ENCODE results near the gene KRTCAP3. TPM values are rescaled to one million over a fixed set of nuclear protein-coding genes. Genes with fewer than 3 reads are reported as not detected.
A peak's percentile ranks its signal among the peaks of the same experiment; 100 is the strongest.

The KRTCAP3 gene
- polyA plus RNA-seq, 1 donor (not counting 4 experiments of a cell fraction or from before 2014, with no cell fraction given): 14.7 TPM

DNA sequence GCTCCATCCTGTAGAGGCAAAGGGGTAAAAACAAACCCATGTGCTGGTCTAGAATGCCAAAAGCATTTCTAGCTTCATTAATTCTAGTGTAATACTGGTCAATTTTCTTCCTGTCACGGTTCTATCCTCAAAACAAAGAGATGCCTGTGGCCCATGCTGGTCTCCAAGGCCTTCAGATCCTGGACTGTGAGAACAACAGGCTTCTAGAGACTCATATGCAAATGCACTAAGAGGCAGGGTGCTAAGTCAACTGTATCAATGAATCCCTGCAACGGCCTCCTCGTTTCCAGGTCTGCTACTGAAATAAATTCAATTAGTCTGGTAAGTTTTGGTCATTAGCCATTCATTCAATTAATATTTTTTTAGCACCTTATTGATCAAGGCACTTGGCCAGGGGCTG is 43.3 kb downstream of the KRTCAP3 start:
- Histone ChIP-seq H3K9me3 (ENCODE audit: control insufficient read depth, low read depth, low read length) (no peaks in the 10 kb centered on the region), H3K79me2 (ENCODE audit: control insufficient read depth, insufficient read depth, low read length) (no peaks in the 10 kb centered on the region), H3K9me1 (ENCODE audit: control insufficient read depth, extremely low read depth, insufficient read depth, low read length) (no peaks in the 10 kb centered on the region), H3K36me3 (ENCODE audit: control insufficient read depth in 2 of 2, extremely low read depth in 1 of 2, insufficient read depth in 2 of 2, low read length in 2 of 2) (peaks cover 0 to 12% of the 10 kb centered on the region in 2 experiments), H3K27ac (ENCODE audit: control insufficient read depth, insufficient read depth, low read length) (no peak overlapping the region), H3K4me1 (ENCODE audit: control insufficient read depth, extremely low read depth, insufficient read depth, low read length) (peaks cover 13% of the 10 kb centered on the region), H2AFZ (ENCODE audit: control insufficient read depth, low read length) (no peak overlapping the region), H3K9ac (ENCODE audit: control insufficient read depth, extremely low read depth, insufficient read depth, low read length) (no peak overlapping the region), H4K20me1 (ENCODE audit: control insufficient read depth, extremely low read depth, insufficient read depth, low read length) (no peaks in the 10 kb centered on the region), H3K27me3 (ENCODE audit: control insufficient read depth, extremely low read depth, insufficient read depth, low read length) (no peaks in the 10 kb centered on the region), H3K4me2 (ENCODE audit: control insufficient read depth, extremely low read depth, insufficient read depth, low read depth, low read length) (no peak overlapping the region), H3K4me3 (ENCODE audit: control insufficient read depth in 2 of 3, extremely low read depth in 1 of 3, insufficient read depth in 2 of 3, low read depth in 1 of 3, low read length in 3 of 3) (no peak overlapping the region)
- dilution Hi-C loops (cut with MboI; ENCODE audit: extremely low pct_ligation_motif_present, low sequenced_read_pairs): no loop called here
- no peak for TF ChIP-seq EZH2 (IDR thresholded peaks at IDR 0.05; ENCODE audit: low read length)
- TF ChIP-seq, protein P1, sequence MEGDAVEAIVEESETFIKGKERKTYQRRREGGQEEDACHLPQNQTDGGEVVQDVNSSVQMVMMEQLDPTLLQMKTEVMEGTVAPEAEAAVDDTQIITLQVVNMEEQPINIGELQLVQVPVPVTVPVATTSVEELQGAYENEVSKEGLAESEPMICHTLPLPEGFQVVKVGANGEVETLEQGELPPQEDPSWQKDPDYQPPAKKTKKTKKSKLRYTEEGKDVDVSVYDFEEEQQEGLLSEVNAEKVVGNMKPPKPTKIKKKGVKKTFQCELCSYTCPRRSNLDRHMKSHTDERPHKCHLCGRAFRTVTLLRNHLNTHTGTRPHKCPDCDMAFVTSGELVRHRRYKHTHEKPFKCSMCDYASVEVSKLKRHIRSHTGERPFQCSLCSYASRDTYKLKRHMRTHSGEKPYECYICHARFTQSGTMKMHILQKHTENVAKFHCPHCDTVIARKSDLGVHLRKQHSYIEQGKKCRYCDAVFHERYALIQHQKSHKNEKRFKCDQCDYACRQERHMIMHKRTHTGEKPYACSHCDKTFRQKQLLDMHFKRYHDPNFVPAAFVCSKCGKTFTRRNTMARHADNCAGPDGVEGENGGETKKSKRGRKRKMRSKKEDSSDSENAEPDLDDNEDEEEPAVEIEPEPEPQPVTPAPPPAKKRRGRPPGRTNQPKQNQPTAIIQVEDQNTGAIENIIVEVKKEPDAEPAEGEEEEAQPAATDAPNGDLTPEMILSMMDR (optimal IDR thresholded peaks at IDR 0.05 in 1 of 3, IDR thresholded peaks at IDR 0.05 in 1 of 3, conservative IDR thresholded peaks at IDR 0.05 in 1 of 3; ENCODE audit: extremely low read depth in 1 of 3, insufficient read depth in 2 of 3, low read length in 3 of 3): no peak
- FAIRE-seq (no peak), DNase-seq (ENCODE audit: low read depth, low spot score) (no peak)

DNA sequence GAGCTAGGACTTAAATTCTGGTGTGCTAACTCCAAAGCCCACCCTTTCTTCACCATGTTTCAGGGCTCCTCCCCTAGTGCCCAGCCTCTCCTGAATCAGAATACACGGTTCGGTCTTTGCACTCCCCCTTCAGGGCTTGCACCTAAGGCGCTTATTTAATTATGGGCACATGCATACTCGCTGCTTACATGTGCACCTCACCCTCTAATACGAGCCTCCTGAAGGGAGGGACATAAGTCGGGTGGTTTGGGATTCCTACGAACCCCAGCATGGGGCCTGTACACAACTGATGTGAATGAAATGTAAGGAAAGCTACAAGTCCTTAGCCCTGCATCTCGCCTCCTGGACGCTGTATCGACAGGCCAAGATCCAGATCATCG is 46.9 kb downstream of the KRTCAP3 start:
- peak overlapping the region; percentile 82 for H3K9ac ChIP-seq (ENCODE audit: control insufficient read depth, extremely low read depth, insufficient read depth, low read length)
- no peaks in the 10 kb centered on the region for H3K9me1 ChIP-seq (ENCODE audit: control insufficient read depth, extremely low read depth, insufficient read depth, low read length)
- H3K4me2 ChIP-seq (ENCODE audit: control insufficient read depth, extremely low read depth, insufficient read depth, low read depth, low read length): peak overlapping the region; percentile 93
- no peak for DNase-seq (ENCODE audit: low read depth, low spot score)
- no peak for TF ChIP-seq EZH2 (IDR thresholded peaks at IDR 0.05; ENCODE audit: low read length)
- TF ChIP-seq, protein P1 (optimal IDR thresholded peaks at IDR 0.05 in 1 of 3, IDR thresholded peaks at IDR 0.05 in 1 of 3, conservative IDR thresholded peaks at IDR 0.05 in 1 of 3; ENCODE audit: extremely low read depth in 1 of 3, insufficient read depth in 2 of 3, low read length in 3 of 3): no peak
- no peak for FAIRE-seq
- peaks cover 0 to 3% of the 10 kb centered on the region in 2 experiments for H3K36me3 ChIP-seq (ENCODE audit: control insufficient read depth in 2 of 2, extremely low read depth in 1 of 2, insufficient read depth in 2 of 2, low read length in 2 of 2)
- H3K79me2 ChIP-seq (ENCODE audit: control insufficient read depth, insufficient read depth, low read length): no peaks in the 10 kb centered on the region
- peaks cover 13% of the 10 kb centered on the region for H3K4me1 ChIP-seq (ENCODE audit: control insufficient read depth, extremely low read depth, insufficient read depth, low read length)
- dilution Hi-C loops (cut with MboI; ENCODE audit: extremely low pct_ligation_motif_present, low sequenced_read_pairs): no loop called here
- peak overlapping the region; percentile 87 for H2AFZ ChIP-seq (ENCODE audit: control insufficient read depth, low read length)
- H3K9me3 ChIP-seq (ENCODE audit: control insufficient read depth, low read depth, low read length): no peaks in the 10 kb centered on the region
- H3K27me3 ChIP-seq (ENCODE audit: control insufficient read depth, extremely low read depth, insufficient read depth, low read length): no peaks in the 10 kb centered on the region
- H3K27ac ChIP-seq (ENCODE audit: control insufficient read depth, insufficient read depth, low read length): peak overlapping the region; percentile 80
- peak overlapping the region; percentile 39 to 90 (median 63) for H3K4me3 ChIP-seq (ENCODE audit: control insufficient read depth in 2 of 3, extremely low read depth in 1 of 3, insufficient read depth in 2 of 3, low read depth in 1 of 3, low read length in 3 of 3)
- H4K20me1 ChIP-seq (ENCODE audit: control insufficient read depth, extremely low read depth, insufficient read depth, low read length): no peaks in the 10 kb centered on the region

All from keratinocyte (primary cell).